H1 (cell line): ENCODE measurements around the gene HOATZ. TPM values are rescaled to one million over a fixed set of nuclear protein-coding genes. Genes with fewer than 3 reads are reported as not detected.
A peak's percentile ranks its signal among the peaks of the same experiment; 100 is the strongest.

Experiments
- ATF3 ChIP-seq: IDR thresholded peaks from 2 replicates; pipeline ENCODE4 v1.6.1; 2011; ENCODE audit warnings: low read depth, mild to moderate bottlenecking, low read length; ENCODE audit not compliant: insufficient read depth
- CEBPB ChIP-seq: IDR thresholded peaks from 2 replicates; pipeline ENCODE4 v1.6.1; 2012; ENCODE audit warnings: low read depth, low read length
- CHD7 ChIP-seq: fragments of 300-600 bp; sonication (generic); IDR thresholded peaks from 2 replicates; pipeline ENCODE4 v1.7.1; 2012; ENCODE audit warnings: low read length, moderate library complexity, mild to moderate bottlenecking, inconsistent platforms; ENCODE audit not compliant: insufficient replicate concordance
- EZH2 ChIP-seq: fragments of 200-600 bp; sonication (generic); IDR thresholded peaks from 2 replicates; pipeline ENCODE4 v1.7.1; 2012; ENCODE audit warnings: low read depth, mild to moderate bottlenecking, moderate library complexity, low read length, inconsistent platforms; ENCODE audit not compliant: severe bottlenecking
- JUN ChIP-seq: IDR thresholded peaks from 2 replicates; pipeline ENCODE4 v1.6.1; 2011; ENCODE audit warnings: low read depth, mild to moderate bottlenecking, improper control_type of control experiment, low read length
- MAFK ChIP-seq: IDR thresholded peaks from 2 replicates; pipeline ENCODE4 v1.6.1; 2012; ENCODE audit warnings: low read depth, mild to moderate bottlenecking, improper control_type of control experiment, low read length
- POLR2AphosphoS5 ChIP-seq: IDR thresholded peaks from 2 replicates; pipeline ENCODE4 v1.6.1; 2011; ENCODE audit warnings: low read depth, low read length
- RFX5 ChIP-seq: IDR thresholded peaks from 2 replicates; pipeline ENCODE4 v1.6.1; 2011; ENCODE audit warnings: low read depth, low read length, improper control_type of control experiment, borderline replicate concordance
- SAP30 ChIP-seq: fragments of 300-600 bp; sonication (generic); IDR thresholded peaks from 2 replicates; pipeline ENCODE4 v1.7.1; 2012; ENCODE audit warnings: low read length, moderate library complexity, mild to moderate bottlenecking, inconsistent platforms; ENCODE audit not compliant: insufficient read depth, insufficient replicate concordance
- SIN3A ChIP-seq, 2 experiments: IDR thresholded peaks in 1 of 2; conservative IDR thresholded peaks in 1 of 2; 2 replicates each; pipeline ENCODE4 v1.6.1; 2011 to 2012; ENCODE audit warnings: low read length in 2 of 2, improper control_type of control experiment in 1 of 2, low read depth in 1 of 2, mild to moderate bottlenecking in 1 of 2
- SP1 ChIP-seq: IDR thresholded peaks from 2 replicates; pipeline ENCODE4 v1.6.1; 2011; ENCODE audit warnings: low read depth, low read length
- TBP ChIP-seq: IDR thresholded peaks from 2 replicates; pipeline ENCODE4 v1.6.1; 2011; ENCODE audit warnings: low read depth, low read length, improper control_type of control experiment
- polyA plus RNA-seq, 7 experiments: library from polyadenylated mRNA; depleted of rRNA in 3 of 7; stranded (reverse) in 5 of 7; unstranded in 2 of 7; fragments of >200 nt in 5 of 7; fragments of 200-250 nt in 2 of 7; gene quantifications; 1 replicate in 5 of 7; 2 replicates in 1 of 7; 4 replicates in 1 of 7; pipeline versions ENCODE4 v1.2.1 to v1.2.3, GENCODE V29; 2011 to 2013; ENCODE audit warnings: missing spikeins in 2 of 7, mixed read lengths in 2 of 7
- total RNA-seq: library from RNA; stranded (reverse); fragmentation: NEBNext Ultra II Directional; extraction: Animal tissue kit (Norgen Biotek cat#: 25700); gene quantifications from 2 replicates; pipeline ENCODE4 v1.2.1, GENCODE V29; 2021

The HOATZ gene
- total and polyA plus RNA-seq, 2 of the 8 experiments (the other 6 are each of a cell fraction or from before 2014, with no cell fraction given): not detected

GRCh38 chr11:111513240-111513605 is 1.4 kb upstream of the HOATZ start (continued):
- TF ChIP-seq CHD7: no peak
- no peak for TF ChIP-seq SP1
- no peak for TF ChIP-seq RFX5
- TF ChIP-seq SIN3A (conservative IDR thresholded peaks at IDR 0.05 in 1 of 2, IDR thresholded peaks at IDR 0.05 in 1 of 2; ENCODE audit: low read depth in 1 of 2, low read length in 2 of 2): no peak
- TF ChIP-seq SAP30: no peak
- TF ChIP-seq TBP: no peak
- TF ChIP-seq POLR2AphosphoS5: no peak
- no peak for TF ChIP-seq MAFK
- TF ChIP-seq JUN: no peak
- TF ChIP-seq ATF3: no peak
- TF ChIP-seq CEBPB: no peak
- TF ChIP-seq EZH2: peak; percentile 18
